ENCODE data around the gene SUPT6H.

The SUPT6H gene

GRCh38 chr17:28686296-28686695 lies 24.3 kb downstream of the SUPT6H start:
- no peak for TF ChIP-seq CTCF (conservative IDR thresholded peaks at IDR 0.05; ENCODE audit: low read depth, low read length)
- no peak overlapping the region for H3K4me3 ChIP-seq (ENCODE audit: low read length)

GRCh38 chr17:28688481-28688880 lies 26.5 kb downstream of the SUPT6H start:
- no peak overlapping the region for H3K4me3 ChIP-seq (ENCODE audit: low read length)
- TF ChIP-seq CTCF (conservative IDR thresholded peaks at IDR 0.05; ENCODE audit: low read depth, low read length) = no peak
- no peak for DNase-seq (ENCODE audit: low read depth)

More at GRCh38 chr17:28686296-28686695, 24.3 kb downstream of the SUPT6H start:
- DNase-seq (ENCODE audit: low read depth) = no peak

DNA sequence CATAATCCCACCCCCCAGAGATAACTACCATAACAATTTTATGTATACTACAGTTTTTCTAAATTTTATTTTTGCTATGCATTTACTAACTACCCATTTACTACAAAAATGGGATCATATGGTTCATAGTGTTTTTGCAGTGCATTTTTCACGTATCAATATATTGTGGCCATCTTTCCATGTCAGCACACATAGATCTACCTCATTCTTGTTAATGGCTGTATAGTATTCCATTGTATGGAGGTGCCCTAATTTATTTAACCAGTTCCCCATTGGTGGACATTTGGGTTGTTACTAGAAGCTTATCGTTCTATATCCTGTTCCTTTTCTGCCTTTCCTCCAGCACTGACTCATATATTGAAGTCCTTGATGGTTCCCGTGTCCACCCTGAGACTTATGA lies 27.0 kb downstream of the SUPT6H start:
- TF ChIP-seq CTCF (conservative IDR thresholded peaks at IDR 0.05; ENCODE audit: low read depth, low read length) = no peak

GRCh38 chr17:28693869-28694268 lies 31.9 kb downstream of the SUPT6H start:
- no peak for TF ChIP-seq CTCF (conservative IDR thresholded peaks at IDR 0.05; ENCODE audit: low read depth, low read length)
- DNase-seq (ENCODE audit: low read depth) = no peak
- no peak overlapping the region for H3K4me3 ChIP-seq (ENCODE audit: low read length)

More for the DNA sequence above, 27.0 kb downstream of the SUPT6H start:
- H3K4me3 ChIP-seq (ENCODE audit: low read length) = no peak overlapping the region
- no peak for DNase-seq (ENCODE audit: low read depth)

DNA sequence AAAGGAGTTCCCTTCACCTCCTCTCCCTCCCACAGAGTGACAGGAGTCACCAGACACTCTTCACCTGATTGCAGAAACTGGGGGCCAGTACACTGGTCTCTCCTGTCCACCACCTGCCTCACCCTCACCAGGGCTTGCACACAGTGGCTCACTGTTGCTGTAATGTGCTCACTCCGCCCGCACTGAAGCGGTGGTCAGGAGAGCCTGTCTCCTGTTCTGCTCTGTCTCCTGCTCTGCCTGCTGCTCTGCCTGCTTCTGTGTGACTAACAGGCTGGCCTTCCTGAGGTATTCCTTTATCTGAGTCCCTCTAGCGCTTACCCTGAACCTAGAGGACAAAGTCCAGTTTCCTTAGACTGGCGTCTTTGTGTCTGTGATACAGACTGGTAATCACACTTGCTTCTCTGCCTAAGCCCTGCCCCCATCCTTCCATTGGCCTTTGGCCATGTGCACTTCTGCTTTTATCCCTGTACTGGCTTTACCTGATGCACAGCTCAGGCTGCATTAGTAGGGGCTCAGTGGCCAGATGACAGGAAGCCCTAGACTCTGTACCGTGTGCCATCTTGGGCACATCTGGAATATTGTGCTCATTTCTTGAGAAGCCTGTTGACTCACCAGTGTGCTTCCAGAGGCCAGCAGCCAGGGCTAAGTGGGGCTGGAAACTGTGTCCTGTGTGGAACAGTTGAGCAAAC lies 36.4 kb downstream of the SUPT6H start:
- DNase-seq (ENCODE audit: low read depth) = no peak
- H3K4me3 ChIP-seq (ENCODE audit: low read length) = no peak overlapping the region
- no peak for TF ChIP-seq CTCF (conservative IDR thresholded peaks at IDR 0.05; ENCODE audit: low read depth, low read length)

GRCh38 chr17:28700278-28700677 lies 38.3 kb downstream of the SUPT6H start:
- no peak for DNase-seq (ENCODE audit: low read depth)
- no peak for TF ChIP-seq CTCF (conservative IDR thresholded peaks at IDR 0.05; ENCODE audit: low read depth, low read length)
- H3K4me3 ChIP-seq (ENCODE audit: low read length) = no peak overlapping the region

DNA sequence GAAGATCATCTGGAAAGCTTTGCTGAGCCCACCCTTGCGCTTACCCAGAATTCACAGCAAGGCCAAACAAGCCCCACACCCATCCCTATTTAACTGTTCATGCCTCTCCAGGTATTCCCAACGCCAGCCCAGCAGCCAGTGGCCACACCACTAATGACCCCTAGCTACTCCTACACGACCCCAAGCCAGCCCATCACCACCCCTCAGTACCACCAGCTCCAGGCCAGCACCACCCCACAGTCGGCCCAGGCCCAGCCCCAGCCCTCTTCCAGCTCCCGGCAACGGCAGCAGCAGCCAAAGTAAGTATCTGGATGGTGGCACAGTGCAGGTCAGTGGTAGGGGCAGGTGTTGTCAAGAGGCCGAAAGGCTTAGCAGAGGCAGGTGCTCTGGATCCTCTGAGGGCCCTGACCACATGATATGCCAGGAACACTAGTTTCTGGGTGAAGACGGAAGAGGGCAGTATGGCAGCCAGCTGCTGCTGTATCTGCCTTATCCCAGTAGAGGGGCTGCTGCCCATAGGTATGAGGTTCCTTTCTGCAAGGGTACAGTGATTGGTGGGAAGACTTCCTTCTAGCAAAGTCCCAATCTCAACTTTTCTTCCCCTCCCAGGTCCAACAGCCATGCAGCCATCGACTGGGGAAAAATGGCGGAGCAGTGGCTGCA lies 39.0 kb downstream of the SUPT6H start:
- no peak for TF ChIP-seq CTCF (conservative IDR thresholded peaks at IDR 0.05; ENCODE audit: low read depth, low read length)
- DNase-seq (ENCODE audit: low read depth) = no peak
- no peak overlapping the region for H3K4me3 ChIP-seq (ENCODE audit: low read length)

Measured in retinal pigment epithelial cell (primary cell).